Uterus (tissue), 4 donors: Measurements from ENCODE around the gene GRHL3. TPM values are rescaled to one million over a fixed set of nuclear protein-coding genes. Genes with fewer than 3 reads are reported as not detected.
"Not testable (repeated sequence)": the region's sequence is repeated elsewhere in the genome, so short reads cannot be mapped to it uniquely, and the experiment has no call there.

ENCODE experiments used
- DNase-seq, 2 donors: peaks; one replicate each; pipeline ENCODE4 v3.0.0-alpha.2; 2019 to 2020
- H3K27ac ChIP-seq, 2 donors: fragments of 200-600 bp; sonication (generic); 1 replicate in 1 of 2; 2 replicates in 1 of 2; pipeline ENCODE4 v1.5.1; 2016 to 2018
- H3K27me3 ChIP-seq, 2 donors: fragments of 200-600 bp; sonication (generic); one replicate each; pipeline ENCODE4 v1.5.1; 2018 to 2019; ENCODE audit warnings: control low read depth in 1 of 2
- H3K36me3 ChIP-seq, 2 donors: fragments of 200-600 bp; sonication (generic); one replicate each; pipeline ENCODE4 v1.5.1; 2019; ENCODE audit warnings: control low read depth in 1 of 2
- H3K4me1 ChIP-seq, 2 donors: fragments of 200-600 bp; sonication (generic); one replicate each; pipeline ENCODE4 v1.5.1; 2018 to 2019; ENCODE audit warnings: control low read depth in 1 of 2
- H3K4me3 ChIP-seq, 2 donors: fragments of 200-600 bp; sonication (generic); 1 replicate in 1 of 2; 2 replicates in 1 of 2; pipeline ENCODE4 v1.5.1; 2018 to 2019; ENCODE audit warnings: mild to moderate bottlenecking in 1 of 2
- H3K9me3 ChIP-seq, 2 donors: fragments of 200-600 bp; sonication (generic); one replicate each; pipeline ENCODE4 v1.5.1; 2019; ENCODE audit warnings: control low read depth in 1 of 2
- POLR2A ChIP-seq, 2 donors: fragments of 450-650 bp; IDR thresholded peaks; one replicate each; pipeline ENCODE4 v1.6.1; 2016; ENCODE audit warnings: antibody characterized with exemption in 2 of 2, mild to moderate bottlenecking in 1 of 2, moderate library complexity in 1 of 2
- intact Hi-C: fragments of 100-400 bp; cut with DNase I; formaldehyde crosslinking; loops from one replicate; pipeline ENCODE4 v1.15.1; 2023; ENCODE audit warnings: low total_unique reads
- total RNA-seq, 4 donors: library from RNA; depleted of rRNA in 3 of 4; stranded (reverse); fragments of >200 nt in 3 of 4; gene quantifications; one replicate each; pipeline versions ENCODE4 v1.1.0 to v1.2.4, GENCODE V29; 2014 to 2023
- TF ChIP-seq, protein P1 (sequence below), 4 experiments: fragments of 200-600 bp in 2 of 4; fragments of 450-650 bp in 2 of 4; sonication (generic) in 2 of 4; IDR thresholded peaks; one replicate each; pipeline ENCODE4 v1.5.1; 2016 to 2019; ENCODE audit warnings: antibody characterized with exemption in 4 of 4, mild to moderate bottlenecking in 2 of 4, moderate library complexity in 1 of 4
- donor health status: DM: yes; HTN: yes; CAD: no.

The GRHL3 gene
- total RNA-seq, result under 1 TPM in 2 of 4 donors, not detected in 2; 0.15 to 0.35 TPM

GRCh38 chr1:24319312-24319863 lies at the start of gene GRHL3:
GRHL3 (plus strand) TSS chr1:24319357; CDS start chr1:24319552, 195 bp downstream.
- no peak within 1 kb of the TSS for H3K27ac ChIP-seq
- H3K9me3 ChIP-seq, result no peaks in the 10 kb centered on the region
- no peaks in the 10 kb centered on the region for H3K27me3 ChIP-seq
- no peak for DNase-seq
- H3K36me3 ChIP-seq, result no peaks in the 10 kb centered on the region
- no peak within 1 kb of the TSS for H3K4me3 ChIP-seq
- intact Hi-C loops, result no loop called here
- TF ChIP-seq, protein P1, sequence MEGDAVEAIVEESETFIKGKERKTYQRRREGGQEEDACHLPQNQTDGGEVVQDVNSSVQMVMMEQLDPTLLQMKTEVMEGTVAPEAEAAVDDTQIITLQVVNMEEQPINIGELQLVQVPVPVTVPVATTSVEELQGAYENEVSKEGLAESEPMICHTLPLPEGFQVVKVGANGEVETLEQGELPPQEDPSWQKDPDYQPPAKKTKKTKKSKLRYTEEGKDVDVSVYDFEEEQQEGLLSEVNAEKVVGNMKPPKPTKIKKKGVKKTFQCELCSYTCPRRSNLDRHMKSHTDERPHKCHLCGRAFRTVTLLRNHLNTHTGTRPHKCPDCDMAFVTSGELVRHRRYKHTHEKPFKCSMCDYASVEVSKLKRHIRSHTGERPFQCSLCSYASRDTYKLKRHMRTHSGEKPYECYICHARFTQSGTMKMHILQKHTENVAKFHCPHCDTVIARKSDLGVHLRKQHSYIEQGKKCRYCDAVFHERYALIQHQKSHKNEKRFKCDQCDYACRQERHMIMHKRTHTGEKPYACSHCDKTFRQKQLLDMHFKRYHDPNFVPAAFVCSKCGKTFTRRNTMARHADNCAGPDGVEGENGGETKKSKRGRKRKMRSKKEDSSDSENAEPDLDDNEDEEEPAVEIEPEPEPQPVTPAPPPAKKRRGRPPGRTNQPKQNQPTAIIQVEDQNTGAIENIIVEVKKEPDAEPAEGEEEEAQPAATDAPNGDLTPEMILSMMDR (IDR thresholded peaks at IDR 0.05), result no peak
- TF ChIP-seq POLR2A (IDR thresholded peaks at IDR 0.05), result no peak
- H3K4me1 ChIP-seq, result peaks cover 0 to 6% of the 10 kb centered on the region in 2 donors

DNA sequence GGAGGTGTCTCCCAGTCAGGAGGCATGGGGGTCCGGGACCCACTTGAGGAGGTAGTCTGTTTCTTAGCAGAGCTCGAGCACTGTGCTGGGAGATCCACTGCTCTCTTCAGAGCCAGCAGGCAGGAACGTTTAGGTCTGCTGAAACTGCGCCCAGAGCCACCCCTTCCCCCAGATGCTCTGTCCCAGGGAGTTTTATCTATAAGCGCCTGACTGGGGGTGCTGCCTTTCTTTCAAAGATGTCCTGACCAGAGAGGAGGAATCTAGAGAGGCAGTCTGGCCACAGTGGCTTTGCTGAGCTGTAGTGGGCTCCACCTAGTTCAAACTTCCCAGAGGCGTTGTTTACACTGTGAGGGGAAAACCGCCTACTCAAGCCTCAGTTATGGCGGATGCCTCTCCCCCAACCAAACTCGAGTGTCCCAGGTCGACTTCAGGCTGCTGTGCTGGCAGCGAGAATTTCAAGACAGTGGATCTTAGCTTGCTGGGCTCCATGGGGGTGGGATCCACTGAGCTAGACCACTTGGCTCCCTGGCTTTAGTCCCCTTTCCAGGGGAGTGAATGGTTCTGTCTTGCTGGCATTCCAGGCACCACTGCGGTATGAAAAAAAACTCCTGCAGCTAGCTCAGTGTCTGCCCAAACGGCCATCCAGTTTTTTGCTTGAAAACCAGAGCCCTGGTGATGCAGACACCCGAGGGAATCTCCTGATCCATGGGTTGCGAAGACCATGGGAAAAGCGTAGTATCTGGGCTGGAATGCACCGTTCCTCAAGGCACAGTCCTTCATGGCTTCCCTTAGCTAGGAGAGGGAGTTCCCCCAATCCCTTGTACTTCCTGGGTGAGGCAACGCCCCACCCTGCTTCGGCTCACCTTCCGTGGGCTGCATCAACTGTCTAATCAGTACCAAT lies 44.7 kb upstream of the GRHL3 start:
- H3K36me3 ChIP-seq, H3K27me3 ChIP-seq, H3K4me3 ChIP-seq, H3K27ac ChIP-seq, DNase-seq, H3K9me3 ChIP-seq, H3K4me1 ChIP-seq, intact Hi-C loops: not testable (repeated sequence)

DNA sequence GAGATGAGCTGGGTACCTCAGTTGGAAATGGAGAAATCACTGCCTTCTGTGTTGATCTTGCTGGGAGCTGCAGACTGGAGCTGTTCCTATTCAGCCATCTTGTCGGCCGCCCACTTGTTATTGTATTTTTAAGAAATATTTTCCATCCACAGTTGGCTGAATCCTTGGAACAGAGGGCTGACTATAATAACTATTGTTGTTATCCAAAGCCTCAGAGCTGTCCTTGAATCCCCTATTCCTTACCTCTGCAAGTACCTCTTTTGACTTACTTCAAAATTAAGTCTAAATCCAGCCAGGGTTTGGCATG lies 44.1 kb upstream of the GRHL3 start:
- Histone ChIP-seq H3K27me3 (no peaks in the 10 kb centered on the region), H3K27ac (no peak overlapping the region), H3K36me3 (no peaks in the 10 kb centered on the region), H3K4me3 (no peak overlapping the region), H3K9me3 (no peaks in the 10 kb centered on the region), H3K4me1 (no peaks in the 10 kb centered on the region)
- TF ChIP-seq, protein P1 (IDR thresholded peaks at IDR 0.05), result no peak
- no peak for TF ChIP-seq POLR2A (IDR thresholded peaks at IDR 0.05)
- DNase-seq, result no peak
- intact Hi-C loops, result no loop called here

DNA sequence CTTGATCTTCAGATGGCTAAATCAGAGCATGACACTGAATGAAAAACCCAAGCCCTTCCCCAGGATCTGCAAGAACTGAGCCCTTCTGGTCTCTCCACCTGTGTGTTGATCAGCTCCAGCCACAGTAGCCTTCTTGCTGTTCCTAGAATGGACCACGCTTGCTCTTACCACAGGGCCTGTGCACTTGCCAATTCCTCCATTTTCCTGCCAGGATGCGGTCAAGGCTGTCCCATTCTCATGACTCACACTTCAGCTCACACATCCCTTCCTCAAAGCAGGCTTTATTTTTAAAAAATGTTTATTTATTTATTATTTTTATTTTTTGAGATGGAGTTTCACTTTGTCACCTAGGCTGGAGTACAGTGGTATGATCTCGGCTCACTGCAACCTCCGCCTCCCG lies 43.6 kb upstream of the GRHL3 start:
- Histone ChIP-seq H3K36me3 (no peaks in the 10 kb centered on the region), H3K27ac (no peak overlapping the region), H3K9me3 (no peaks in the 10 kb centered on the region), H3K27me3 (no peaks in the 10 kb centered on the region), H3K4me1 (no peaks in the 10 kb centered on the region), H3K4me3 (no peak overlapping the region)
- no peak for DNase-seq
- TF ChIP-seq POLR2A (IDR thresholded peaks at IDR 0.05), result no peak
- TF ChIP-seq, protein P1 (IDR thresholded peaks at IDR 0.05), result no peak
- intact Hi-C loops, result no loop called here

GRCh38 chr1:24276791-24277190 lies 42.4 kb upstream of the GRHL3 start:
- DNase-seq, result no peak
- Histone ChIP-seq H3K36me3 (no peaks in the 10 kb centered on the region), H3K4me1 (no peaks in the 10 kb centered on the region), H3K9me3 (no peaks in the 10 kb centered on the region), H3K27me3 (no peaks in the 10 kb centered on the region), H3K27ac (no peak overlapping the region), H3K4me3 (no peak overlapping the region)
- intact Hi-C loops, result no loop called here
- TF ChIP-seq POLR2A (IDR thresholded peaks at IDR 0.05), result no peak
- TF ChIP-seq, protein P1 (IDR thresholded peaks at IDR 0.05), result no peak
